T-helper 1 cell treated with Interleukin-12 subunit alpha and Interleukin-12 subunit beta and Interleukin-4 antibody, amounts not matched to agents 30 ng/mL and 1 ng/mL, for 36 hours (primary cell): ENCODE data around the gene ZNF714. TPM values are rescaled to one million over a fixed set of nuclear protein-coding genes. Genes with fewer than 3 reads are reported as not detected.

Experiments used
- intact Hi-C: fragments of 100-400 bp; cut with micrococcal nuclease; formaldehyde crosslinking; loops from one replicate; pipeline ENCODE4 v1.15.1; 2024
- total RNA-seq: library from RNA; stranded (reverse); gene quantifications from 2 replicates; pipeline ENCODE4 v1.2.3, GENCODE V29; 2022

The ZNF714 gene
- 21.3 and 25.0 TPM in 2 replicates for total RNA-seq

DNA sequence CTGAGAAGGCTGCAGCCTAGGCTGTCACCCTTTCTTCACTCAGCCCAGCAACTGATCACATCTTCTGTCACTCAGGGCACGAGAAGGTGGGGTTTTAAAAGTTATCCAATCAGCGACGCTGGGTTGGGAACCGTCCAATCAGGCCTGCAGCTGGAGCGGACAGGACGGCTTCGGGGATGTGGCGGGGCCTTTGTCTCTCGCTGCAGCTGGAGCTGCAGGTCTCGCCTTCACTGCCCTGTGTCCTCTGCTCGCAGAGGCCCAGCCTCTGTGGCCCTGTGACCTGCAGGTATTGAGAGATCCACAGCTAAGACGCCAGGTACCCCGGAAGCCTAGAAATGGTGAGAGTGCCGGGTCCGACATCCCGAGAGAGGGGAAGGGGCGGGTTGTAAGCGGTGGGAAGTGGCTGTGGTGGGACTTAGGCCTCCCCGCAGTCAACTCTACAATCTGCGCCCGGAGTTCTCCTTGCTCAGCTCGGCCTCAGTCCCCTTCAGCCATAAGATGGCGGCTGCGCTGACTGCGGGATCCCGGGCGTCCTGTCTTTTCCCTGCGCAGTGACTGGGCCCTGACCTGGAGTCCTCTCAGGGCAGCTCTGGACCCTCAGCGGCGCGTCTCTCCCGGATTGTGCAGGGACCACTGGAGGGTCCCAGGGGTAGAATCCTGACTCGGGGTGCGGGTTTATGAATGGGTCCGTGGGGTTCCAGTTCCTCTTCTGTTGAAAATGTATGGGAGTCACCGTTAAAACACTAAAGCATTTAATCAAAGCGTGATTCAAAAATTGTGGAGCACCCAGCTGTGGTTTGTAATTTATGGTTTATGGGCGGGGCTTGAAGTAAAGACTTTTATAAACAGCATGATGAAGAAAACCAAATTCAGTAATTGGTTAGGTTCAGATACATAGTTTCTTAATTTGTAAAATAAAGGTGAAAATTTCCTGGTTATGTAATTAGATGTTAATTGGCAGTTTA is at the start of gene ZNF714:
Gene ZNF714 (plus strand): TSS at position 193 of the 965 bp plus-strand sequence. CDS start 16,066 bp downstream, outside the sequence.
- intact Hi-C loops = loop anchor here (1.0 to 10.0 kb wide), 11 partner anchors 59 to 755 kb away; partner anchors contain the start of genes ZNF100, ZNF429, ZNF43 and ZNF430

DNA sequence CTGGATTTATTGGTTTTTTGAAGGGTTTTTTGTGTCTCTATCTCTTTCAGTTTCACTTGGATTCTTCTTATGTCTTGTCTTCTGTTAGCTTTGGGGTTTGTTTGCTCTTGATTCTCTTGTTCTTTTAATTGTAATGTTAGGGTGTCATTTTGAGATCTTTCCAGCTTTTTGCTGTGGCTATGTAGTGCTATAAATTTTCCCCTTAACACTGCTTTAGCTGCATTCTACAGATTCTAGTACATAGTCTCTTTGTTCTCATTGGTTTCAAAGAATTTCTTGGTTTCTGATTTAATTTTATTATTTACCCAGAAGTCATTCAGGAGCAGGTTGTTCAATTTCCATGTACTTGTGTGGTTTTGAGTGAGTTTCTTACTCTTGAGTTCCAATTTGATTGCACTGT is 37.0 kb upstream of the ZNF714 start:
- intact Hi-C loops = no loop called here

DNA sequence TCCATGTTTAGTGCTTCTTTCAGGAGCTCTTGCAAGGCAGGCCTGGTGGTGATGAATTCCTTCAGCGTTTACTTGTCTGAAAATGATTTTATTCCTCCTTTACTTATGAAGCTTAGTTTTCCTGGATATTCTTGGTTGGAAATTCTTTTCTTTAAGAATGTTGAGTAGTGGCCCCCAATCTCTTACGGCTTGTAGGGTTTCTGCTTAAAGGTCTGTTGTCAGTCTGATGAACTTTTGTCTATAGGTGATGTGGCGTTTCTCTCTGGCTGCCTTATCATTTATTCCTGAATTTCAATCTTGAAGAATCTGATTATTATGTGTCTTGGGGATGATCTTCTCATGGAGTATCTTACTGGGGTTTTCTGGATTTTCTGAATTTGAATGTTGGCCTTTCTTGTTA is 35.5 kb upstream of the ZNF714 start:
- intact Hi-C loops = no loop called here

DNA sequence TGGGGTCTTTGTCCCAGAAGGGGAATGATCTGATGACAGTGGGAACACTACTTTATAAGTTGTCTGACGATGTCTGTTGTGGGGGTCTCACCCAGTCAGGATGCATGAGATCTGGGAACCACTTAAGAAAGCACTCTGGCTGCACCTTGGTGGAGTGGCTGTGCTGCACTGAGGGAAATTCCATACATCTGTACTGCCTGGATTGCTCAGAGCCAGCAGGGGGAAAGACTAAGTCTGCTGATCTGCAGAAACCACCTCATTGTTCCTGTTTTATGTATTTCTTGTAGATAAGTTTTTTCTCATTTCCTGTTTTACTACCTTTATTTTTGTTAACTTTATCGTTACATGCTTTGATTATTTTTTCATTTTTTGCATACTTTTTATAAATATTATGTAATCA is 34.3 kb upstream of the ZNF714 start:
- intact Hi-C loops = no loop called here

DNA sequence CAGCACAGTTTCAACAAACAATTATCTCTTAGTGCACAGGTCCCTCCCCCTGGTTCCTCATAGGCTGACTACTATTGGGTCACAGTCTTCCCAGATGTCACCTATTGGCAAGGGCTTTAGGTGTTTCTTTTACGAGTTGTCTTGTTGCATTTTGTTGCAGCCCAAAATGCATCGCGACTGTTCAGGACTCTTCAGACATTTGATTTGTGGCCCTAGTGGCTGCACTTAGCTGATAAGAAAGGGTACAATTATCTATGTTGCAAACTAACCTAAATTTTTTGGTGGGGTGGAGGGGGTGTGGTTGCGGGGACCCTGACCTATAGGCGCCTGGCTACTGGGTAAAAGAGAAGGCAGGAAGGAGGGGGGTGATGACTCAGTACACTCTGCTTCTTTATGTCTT is 29.1 kb upstream of the ZNF714 start:
- intact Hi-C loops = no loop called here

DNA sequence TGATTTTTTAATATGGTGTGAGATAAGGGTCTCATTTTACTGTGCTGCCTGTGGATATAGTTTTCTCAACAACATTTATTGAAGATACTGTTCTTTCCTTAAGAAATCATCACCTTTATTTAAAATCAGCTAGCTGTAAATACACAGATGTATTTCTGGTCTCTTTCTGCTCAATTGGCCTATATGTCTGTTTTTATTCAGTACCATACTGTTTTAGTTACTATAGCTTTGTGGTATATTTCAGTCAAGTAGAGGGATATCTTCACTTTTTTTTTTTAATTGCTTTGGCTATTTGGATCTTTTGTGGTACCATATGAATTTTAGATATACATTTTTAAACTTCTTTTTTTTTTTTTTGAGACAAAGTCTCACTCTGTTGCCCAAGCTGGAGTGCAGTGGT is 16.7 kb upstream of the ZNF714 start:
- intact Hi-C loops = no loop called here

DNA sequence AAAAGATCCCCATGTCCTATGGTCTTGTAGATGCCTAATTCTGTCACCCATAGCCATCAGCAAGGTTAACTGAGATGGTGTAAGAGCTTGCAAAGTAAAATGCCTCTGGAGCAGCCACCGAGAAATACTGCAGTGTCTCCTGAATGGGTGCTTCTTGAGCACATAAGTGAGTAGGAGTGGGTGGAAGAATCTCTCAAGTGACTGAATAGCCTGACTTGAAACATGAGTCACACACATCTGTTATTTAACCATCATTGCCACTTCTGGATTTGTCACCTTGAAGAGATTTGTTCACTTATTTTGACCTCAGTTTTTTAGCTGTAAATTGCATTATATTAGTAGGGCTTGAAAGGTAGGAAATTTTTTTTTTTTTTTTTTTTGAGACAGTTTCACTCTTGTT is 2.3 kb downstream of the ZNF714 start:
- intact Hi-C loops = loop anchor here (5.0 to 10.0 kb wide), 3 partner anchors 240 to 753 kb away; partner anchors contain the start of genes ZNF100, ZNF43 and ZNF708

DNA sequence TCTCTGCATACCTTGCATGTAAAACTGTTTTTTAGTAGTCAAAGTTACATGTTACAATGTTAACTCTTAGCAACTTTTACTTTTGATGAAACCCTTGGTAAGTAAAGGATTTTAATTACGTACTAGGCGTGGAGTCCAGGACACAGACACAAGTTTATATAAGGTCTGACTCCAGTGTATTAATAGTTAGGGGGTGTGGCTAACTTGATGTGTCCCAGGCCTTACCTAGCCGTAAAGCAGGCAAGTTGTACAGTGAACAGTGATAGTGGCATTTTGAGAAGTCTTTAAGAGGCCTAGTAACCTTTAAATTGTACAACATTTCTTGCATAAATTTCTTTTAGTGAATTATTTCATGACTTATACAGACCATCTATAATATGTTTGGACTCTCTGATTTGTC is 5.9 kb downstream of the ZNF714 start:
- intact Hi-C loops = loop anchor here (10.0 kb wide), 1 partner anchor 237 kb away; the partner anchor contains the start of gene ZNF708

DNA sequence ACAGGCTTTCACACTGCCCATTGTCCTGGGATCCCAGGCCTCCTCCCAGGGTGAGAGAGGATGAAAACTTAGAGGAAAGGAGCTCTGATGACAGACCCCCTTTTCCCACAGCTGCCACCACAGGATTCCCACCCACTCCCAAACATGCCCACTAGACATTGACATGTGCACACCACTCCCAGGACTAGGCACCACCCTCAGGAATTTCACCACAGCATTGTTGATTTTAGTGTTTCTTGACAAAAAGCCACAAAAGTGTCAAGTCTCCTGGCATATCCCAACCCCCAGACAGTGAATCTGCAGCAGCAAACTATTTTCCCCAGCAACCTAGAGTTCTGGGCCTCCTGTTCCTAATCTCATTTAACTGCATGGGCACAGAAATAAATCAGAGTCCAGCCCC is 10.1 kb downstream of the ZNF714 start:
- intact Hi-C loops = loop anchor here (1.0 kb wide), 1 partner anchor 61 kb away; no protein-coding TSS in a partner anchor

DNA sequence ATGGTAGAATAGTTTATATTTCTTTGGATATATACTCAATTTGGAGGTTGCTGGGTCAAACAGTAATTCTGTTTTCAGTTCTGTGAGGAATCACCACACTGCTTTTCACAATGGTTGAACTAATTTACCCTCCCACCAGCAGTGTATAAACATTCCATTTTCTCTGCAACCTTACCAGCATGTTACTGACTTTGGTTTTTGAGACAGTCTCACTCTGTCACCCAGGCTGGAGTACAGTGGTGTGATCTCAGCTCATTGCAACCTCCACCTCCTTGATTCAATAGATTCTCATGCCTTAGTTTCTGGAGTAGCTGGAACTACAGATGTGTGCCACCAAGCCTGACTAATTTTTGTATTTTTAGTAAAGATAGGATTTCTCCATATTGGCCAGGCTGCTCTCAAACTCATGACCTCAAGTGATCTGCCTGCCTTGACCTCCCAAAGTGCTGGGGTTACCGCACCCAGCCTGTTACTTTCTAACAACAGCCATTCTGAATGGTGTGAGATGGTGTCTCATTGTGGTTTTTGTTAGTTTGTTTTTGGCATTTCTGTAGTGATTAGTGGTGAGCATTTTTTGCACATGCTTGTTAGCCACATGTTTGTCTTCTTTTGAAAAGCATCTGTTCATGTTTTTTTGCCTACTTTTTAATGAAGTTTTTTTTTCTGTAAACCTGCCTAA is 12.5 kb downstream of the ZNF714 start:
- intact Hi-C loops = no loop called here

DNA sequence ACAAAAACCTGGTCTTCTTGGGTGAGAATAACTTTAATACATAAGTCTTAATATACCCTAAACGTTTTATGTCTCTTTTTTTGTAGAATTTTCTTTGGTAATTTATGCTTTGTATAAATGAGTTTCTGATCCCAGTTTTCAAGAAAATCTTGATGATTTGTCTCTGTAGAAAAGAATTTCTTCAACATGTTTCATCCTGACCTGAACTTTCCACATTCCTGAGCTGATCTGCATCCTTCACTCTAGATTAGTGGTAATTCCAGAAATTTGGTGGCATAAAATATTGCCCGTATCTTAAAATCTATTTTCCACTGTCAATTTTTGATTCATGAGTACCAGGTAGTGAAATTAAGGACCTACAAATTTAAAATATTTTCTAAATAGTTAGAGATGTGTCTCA is 16.3 kb downstream of the ZNF714 start:
- intact Hi-C loops = no loop called here

DNA sequence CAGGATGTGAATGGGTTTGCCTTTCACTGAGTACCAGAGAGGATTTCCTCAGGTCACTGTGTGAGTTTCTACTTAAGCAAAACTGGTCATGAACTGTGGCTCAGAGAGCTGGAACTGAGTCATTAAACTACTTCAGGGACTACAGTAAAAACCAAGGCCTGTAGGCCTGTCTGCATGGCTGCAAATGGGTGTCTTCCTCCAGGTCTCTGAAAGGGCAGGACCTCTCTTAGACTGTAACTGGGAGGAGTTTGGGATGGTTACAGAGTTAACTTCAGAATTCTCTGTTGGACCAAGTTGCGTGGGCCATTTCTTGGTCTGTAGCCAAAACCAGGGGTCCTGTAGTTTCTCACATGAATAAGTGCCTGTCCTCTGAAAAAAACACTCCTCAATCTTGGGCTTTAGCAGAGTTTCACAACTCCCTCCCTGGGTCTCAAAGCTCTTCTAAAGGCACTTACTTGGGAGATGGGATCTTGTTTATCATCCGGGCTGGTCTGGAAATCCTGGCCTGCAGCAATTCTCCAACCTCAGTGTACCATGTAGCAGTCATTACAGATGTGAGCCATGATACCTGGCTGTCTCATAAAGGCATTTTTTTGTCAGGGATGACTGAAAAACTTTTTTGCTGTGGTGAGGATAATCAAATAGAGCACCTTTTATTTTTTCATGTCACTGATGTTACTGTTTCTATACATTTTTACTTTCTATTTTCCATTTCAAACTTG is 19.7 kb downstream of the ZNF714 start:
- intact Hi-C loops = no loop called here

DNA sequence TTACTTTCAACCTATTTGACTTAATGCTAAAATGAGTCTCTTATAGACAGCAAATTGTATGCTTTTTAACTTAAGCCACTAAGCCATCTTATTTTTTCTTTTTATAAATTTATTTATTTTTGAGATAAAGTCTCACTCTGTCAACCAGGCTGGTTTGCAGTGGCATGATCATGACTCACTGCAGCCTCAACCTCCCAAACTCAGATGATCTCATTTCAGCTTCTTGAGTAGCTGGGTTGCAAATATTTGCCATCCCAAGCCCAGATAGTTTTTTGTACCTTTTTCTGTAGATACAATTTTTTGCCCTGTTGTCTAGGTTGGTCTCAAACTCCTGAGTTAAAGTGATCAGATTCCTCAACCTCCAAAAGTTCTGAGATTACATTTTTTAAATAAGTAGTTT is 27.1 kb downstream of the ZNF714 start:
- intact Hi-C loops = no loop called here

DNA sequence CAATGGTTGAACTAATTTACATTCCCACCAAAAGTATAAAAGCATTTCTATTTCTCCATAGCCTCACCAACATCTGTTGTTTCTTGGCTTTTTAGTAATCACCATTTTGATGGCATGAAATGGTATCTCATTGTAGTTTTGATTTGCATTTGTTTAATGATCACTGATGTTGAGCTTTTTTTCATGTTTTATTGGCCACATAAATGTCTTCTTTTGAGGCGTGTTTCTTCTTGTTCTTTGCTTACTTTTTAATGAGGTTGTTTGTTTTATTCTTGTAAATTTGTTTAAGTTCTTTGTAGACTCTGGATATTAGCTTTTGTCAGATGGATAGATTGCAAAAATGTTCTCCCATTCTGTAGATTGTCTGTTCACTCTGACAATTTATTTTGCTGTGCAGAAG is 28.2 kb downstream of the ZNF714 start:
- intact Hi-C loops = no loop called here

DNA sequence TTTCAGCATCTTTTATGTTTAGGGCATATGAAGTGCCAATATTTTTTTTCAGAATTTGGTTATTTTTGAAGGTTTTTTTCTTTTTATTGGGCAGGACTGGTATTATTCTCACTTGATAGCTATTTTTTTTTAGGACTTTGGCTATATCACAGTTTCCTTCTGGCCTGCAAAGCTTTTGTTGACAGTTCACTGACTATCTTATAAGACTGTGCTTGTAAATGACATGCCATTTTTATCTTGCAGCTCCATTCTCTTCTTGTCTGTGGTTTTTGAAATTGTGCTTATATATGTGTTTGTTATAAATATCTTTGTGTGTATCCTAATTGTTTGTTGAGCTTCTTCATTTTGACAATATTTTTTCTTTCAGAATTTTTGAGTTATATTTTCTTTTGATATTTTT is 33.4 kb downstream of the ZNF714 start:
- intact Hi-C loops = no loop called here

DNA sequence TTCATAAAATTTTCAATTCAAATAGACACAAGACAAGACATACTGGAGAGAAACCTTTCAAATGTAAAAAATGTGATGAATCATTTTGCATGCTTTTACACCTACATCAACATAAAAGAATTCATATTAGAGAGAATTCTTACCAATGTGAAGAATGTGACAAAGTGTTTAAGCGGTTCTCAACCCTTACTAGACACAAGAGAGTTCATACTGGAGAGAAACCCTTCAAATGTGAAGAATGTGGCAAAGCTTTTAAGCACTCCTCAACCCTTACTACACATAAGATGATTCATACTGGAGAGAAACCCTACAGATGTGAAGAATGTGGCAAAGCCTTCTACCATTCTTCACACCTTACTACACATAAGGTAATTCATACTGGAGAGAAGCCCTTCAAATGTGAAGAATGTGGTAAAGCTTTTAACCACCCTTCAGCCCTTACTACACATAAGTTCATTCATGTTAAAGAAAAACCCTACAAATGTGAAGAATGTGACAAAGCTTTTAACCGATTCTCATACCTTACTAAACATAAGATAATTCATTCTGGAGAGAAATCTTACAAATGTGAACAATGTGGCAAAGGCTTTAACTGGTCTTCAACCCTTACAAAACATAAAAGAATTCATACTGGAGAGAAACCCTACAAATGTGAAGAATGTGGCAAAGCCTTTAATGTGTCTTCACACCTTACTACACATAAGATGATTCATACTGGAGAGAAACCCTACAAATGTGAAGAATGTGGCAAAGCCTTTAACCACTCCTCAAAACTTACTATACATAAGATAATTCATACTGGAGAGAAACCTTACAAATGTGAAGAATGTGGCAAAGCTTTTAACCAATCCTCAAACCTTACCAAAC is 35.3 kb downstream of the ZNF714 start:
- intact Hi-C loops = no loop called here

DNA sequence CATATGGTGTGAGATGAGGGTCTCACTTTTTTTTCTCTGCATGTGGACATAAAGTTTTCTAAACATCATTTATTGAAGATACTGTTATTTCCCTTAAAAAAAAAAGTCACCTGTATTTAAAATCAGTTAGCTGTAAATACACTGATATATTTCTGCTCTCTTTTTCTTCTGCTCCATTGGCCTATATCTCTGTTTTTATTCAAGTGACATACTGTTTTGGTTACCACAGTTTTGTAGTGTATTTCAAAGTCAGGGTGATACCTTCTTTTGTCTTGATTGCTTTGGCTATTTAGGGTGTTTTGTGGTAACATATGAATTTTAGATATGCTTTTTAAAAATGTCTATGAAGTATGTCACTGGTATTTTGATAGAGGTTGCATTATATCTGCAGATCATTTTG is 44.1 kb downstream of the ZNF714 start:
- intact Hi-C loops = no loop called here

DNA sequence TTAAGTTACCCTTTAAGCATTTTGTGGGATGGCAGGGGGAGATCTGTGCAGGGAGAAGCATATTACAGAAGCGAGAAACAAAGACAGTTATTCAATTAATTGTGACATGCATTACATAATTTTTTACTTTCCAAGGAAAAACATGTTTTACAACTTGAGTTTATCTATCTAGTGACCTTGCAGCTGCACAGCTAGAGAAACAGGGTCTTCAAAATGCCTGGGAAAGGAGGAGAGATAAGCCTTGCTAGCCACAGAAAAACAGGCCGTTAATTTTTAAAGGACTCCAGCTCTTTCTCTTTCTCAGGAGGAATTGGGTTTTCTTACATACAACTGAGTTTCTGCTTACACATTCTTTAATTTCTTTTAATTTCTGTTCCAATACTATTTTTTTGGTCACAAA is 45.0 kb downstream of the ZNF714 start:
- intact Hi-C loops = no loop called here

DNA sequence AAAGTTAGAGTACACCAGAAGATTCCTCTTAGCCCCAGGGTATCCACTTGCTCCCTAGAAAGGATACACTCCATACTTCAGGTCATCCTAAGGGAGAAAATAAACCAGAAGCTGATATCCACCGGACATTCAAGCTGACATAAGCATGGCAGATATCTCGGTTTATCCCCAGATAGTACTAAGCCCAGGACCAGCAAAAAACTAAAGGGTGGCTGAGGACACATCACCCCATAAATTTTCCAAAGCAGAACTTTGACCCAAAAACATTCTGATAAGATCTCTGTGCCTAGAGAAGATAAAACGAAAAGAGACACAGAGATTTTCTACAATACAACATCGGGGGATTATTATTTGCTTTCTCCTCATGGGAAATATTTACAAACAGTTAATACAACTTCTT is 45.9 kb downstream of the ZNF714 start:
- intact Hi-C loops = no loop called here

DNA sequence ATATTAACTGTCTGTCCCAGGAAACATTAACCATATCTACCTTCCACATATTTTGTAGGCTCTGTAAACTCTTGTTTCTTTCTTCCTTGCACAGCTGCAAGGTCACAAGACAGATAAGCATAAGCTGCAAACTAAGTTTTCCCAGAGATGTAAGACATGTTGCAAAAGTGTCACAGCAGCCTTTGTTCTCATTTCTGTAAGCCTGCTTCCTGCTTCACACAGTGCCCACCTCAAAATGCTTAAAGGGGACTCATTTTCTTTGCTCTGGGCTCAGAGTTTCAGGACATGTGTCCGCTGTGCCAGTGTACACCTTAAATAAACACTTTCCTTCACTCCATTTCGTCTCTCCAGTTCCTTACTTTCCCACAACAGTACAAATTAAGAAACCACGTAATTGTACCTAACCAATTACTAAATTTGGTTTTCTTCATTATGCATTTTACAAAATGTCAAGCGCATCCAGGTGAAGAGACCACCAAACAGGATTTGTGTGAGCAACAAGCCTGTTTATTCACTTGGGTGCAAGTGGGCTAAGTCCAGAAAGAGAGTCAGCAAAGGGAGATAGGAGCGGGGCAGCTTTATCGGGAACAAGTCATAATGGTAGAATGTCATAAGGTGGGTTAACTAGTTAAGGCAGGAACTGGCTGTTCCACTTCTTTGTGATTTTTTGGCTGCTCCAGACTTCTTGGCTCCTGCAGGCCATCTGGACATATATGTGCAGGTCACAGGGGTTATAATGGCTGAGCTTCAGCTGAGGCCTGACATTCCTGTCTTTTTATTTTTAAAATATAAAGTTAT is 47.1 kb downstream of the ZNF714 start:
- intact Hi-C loops = no loop called here
